Fibroblast of skin of left biceps (primary cell): ENCODE measurements around the gene MAPKAP1.

Experiments used
- DNase-seq, 2 experiments: peaks; one replicate each; pipeline ENCODE4 v3.0.0-alpha.2; 2013; ENCODE audit warnings: low read depth in 2 of 2

MAPKAP1 gene

GRCh38 chr9:125674981-125675973 lies 31.7 kb downstream of the MAPKAP1 start:
- peak; percentile 48 to 64 for DNase-seq

- DNase-seq, result no peak
Observed at GRCh38 chr9:125672876-125673275, 34.1 kb downstream of the MAPKAP1 start.

- DNase-seq, result no peak
Observed at GRCh38 chr9:125663127-125663526, 43.9 kb downstream of the MAPKAP1 start.

GRCh38 chr9:125660557-125660956 lies 46.5 kb downstream of the MAPKAP1 start:
- no peak for DNase-seq

GRCh38 chr9:125659954-125660353 lies 47.1 kb downstream of the MAPKAP1 start:
- no peak for DNase-seq

GRCh38 chr9:125659201-125659840 lies 47.7 kb downstream of the MAPKAP1 start:
- DNase-seq, result no peak

GRCh38 chr9:125656560-125656959 lies 50.4 kb downstream of the MAPKAP1 start:
- DNase-seq, result no peak

GRCh38 chr9:125655691-125656410 lies 51.2 kb downstream of the MAPKAP1 start:
- DNase-seq, result no peak

- peak; percentile 29 to 37 for DNase-seq
Observed at GRCh38 chr9:125655066-125655633, 51.9 kb downstream of the MAPKAP1 start.

GRCh38 chr9:125654121-125654520 lies 52.9 kb downstream of the MAPKAP1 start:
- DNase-seq, result no peak

GRCh38 chr9:125653325-125653724 lies 53.7 kb downstream of the MAPKAP1 start:
- DNase-seq, result no peak

GRCh38 chr9:125652759-125653158 lies 54.2 kb downstream of the MAPKAP1 start:
- no peak for DNase-seq

GRCh38 chr9:125652233-125652594 lies 54.8 kb downstream of the MAPKAP1 start:
- DNase-seq, result no peak

GRCh38 chr9:125651576-125652232 lies 55.3 kb downstream of the MAPKAP1 start:
- DNase-seq, result no peak

GRCh38 chr9:125650271-125650737 lies 56.7 kb downstream of the MAPKAP1 start:
- no peak for DNase-seq

- no peak for DNase-seq
Observed at GRCh38 chr9:125649826-125650225, 57.2 kb downstream of the MAPKAP1 start.

GRCh38 chr9:125649315-125649714 lies 57.7 kb downstream of the MAPKAP1 start:
- no peak for DNase-seq

- DNase-seq, result no peak
Observed at GRCh38 chr9:125648294-125648693, 58.7 kb downstream of the MAPKAP1 start.

GRCh38 chr9:125646621-125647100 lies 60.3 kb downstream of the MAPKAP1 start:
- no peak for DNase-seq

GRCh38 chr9:125646217-125646616 lies 60.8 kb downstream of the MAPKAP1 start:
- DNase-seq, result no peak
